Measurements from ENCODE around the gene PEX1. TPM values are rescaled to one million over a fixed set of nuclear protein-coding genes. Genes with fewer than 3 reads are reported as not detected.

The PEX1 gene
- total and polyA plus RNA-seq, 2 of the 13 experiments (the other 11 are each of a cell fraction or from before 2014, with no cell fraction given): 16.6 to 22.4 TPM

DNA sequence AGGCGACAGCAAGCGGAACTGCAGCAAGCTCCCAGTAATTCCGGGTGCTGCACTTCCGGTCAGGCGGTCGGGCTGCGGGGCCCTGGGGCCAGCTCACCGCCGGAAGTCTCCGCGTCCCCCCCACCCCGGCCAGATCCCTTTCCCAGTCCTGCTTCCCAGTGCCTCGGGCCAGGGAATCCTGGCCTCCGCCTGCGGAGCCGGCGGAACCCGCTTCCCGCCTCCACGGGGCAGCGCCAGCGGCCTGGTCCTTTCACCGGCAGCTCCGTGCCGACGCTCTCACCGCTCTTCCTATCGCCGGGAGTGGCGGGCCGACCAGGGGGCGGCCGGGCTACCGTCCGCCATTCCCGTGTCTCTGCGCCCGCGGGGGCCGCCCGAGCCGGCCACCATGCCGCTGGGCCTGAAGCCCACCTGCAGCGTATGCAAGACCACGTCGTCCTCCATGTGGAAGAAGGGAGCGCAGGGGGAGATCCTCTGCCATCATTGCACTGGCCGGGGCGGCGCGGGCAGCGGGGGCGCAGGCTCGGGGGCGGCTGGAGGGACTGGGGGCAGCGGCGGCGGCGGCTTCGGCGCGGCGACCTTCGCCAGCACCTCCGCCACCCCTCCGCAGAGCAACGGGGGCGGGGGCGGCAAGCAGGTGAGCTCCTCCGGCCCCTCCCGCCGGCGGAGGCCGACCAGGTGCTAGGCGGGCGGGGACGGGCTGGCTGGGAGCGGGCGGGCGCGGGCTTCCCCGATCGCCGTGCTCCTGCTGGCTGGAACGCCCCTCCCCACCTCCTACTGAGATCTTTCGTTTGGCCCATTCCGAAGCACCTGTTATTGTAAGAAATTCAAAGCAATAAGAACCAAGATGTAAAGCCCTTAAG, 80.7 kb downstream of the PEX1 start, which contains the start of gene GATAD1 (continued):
- TF ChIP-seq, protein P1, sequence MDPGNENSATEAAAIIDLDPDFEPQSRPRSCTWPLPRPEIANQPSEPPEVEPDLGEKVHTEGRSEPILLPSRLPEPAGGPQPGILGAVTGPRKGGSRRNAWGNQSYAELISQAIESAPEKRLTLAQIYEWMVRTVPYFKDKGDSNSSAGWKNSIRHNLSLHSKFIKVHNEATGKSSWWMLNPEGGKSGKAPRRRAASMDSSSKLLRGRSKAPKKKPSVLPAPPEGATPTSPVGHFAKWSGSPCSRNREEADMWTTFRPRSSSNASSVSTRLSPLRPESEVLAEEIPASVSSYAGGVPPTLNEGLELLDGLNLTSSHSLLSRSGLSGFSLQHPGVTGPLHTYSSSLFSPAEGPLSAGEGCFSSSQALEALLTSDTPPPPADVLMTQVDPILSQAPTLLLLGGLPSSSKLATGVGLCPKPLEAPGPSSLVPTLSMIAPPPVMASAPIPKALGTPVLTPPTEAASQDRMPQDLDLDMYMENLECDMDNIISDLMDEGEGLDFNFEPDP (CRISPR knock-in tag; conservative IDR thresholded peaks at IDR 0.05): no peak
- TF ChIP-seq SP5 (CRISPR knock-in tag; IDR thresholded peaks at IDR 0.05; ENCODE audit: borderline replicate concordance, low read depth) (no peak), ZNF460 (CRISPR knock-in tag; IDR thresholded peaks at IDR 0.05; ENCODE audit: borderline replicate concordance) (no peak), RBFOX2 (IDR thresholded peaks at IDR 0.05; ENCODE audit: low read depth, low read length) (peak; percentile 98), TAF1 (CRISPR knock-in tag; IDR thresholded peaks at IDR 0.05) (peak; percentile 88), ZNF383 (CRISPR knock-in tag; IDR thresholded peaks at IDR 0.05; ENCODE audit: borderline replicate concordance) (no peak), ZMYM2 (CRISPR knock-in tag; IDR thresholded peaks at IDR 0.05) (no peak), NR3C1 (CRISPR knock-in tag; IDR thresholded peaks at IDR 0.05) (no peak; the same call in 1 of the 2 replicates), HIVEP1 (CRISPR knock-in tag; IDR thresholded peaks at IDR 0.05) (0 out of 2 replicates have a peak, but pooled peaks have one; percentile 39), AGO1 (IDR thresholded peaks at IDR 0.05; ENCODE audit: low read depth, low read length, poor library complexity, severe bottlenecking) (no peak), ZNF326 (CRISPR knock-in tag; IDR thresholded peaks at IDR 0.05; ENCODE audit: borderline replicate concordance) (no peak), ZNF251 (CRISPR knock-in tag; IDR thresholded peaks at IDR 0.05) (no peak), ZNF652 (CRISPR knock-in tag; IDR thresholded peaks at IDR 0.05; ENCODE audit: borderline replicate concordance, low read depth) (no peak), TBP (CRISPR knock-in tag; IDR thresholded peaks at IDR 0.05) (no peak), ZNF282 (IDR thresholded peaks at IDR 0.05; ENCODE audit: partially characterized antibody) (no peak), ZNF354B (CRISPR knock-in tag; IDR thresholded peaks at IDR 0.05) (no peak), ZNF724P (CRISPR knock-in tag; IDR thresholded peaks at IDR 0.05; ENCODE audit: borderline replicate concordance) (no peak; the same call in 1 of the 2 replicates), CBX5 (CRISPR knock-in tag; IDR thresholded peaks at IDR 0.05; ENCODE audit: borderline replicate concordance) (no peak; the same call in 1 of the 2 replicates)
- TF ChIP-seq, protein P2, sequence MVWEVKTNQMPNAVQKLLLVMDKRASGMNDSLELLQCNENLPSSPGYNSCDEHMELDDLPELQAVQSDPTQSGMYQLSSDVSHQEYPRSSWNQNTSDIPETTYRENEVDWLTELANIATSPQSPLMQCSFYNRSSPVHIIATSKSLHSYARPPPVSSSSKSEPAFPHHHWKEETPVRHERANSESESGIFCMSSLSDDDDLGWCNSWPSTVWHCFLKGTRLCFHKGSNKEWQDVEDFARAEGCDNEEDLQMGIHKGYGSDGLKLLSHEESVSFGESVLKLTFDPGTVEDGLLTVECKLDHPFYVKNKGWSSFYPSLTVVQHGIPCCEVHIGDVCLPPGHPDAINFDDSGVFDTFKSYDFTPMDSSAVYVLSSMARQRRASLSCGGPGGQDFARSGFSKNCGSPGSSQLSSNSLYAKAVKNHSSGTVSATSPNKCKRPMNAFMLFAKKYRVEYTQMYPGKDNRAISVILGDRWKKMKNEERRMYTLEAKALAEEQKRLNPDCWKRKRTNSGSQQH (CRISPR knock-in tag; IDR thresholded peaks at IDR 0.05; ENCODE audit: low read depth): no peak
- TF ChIP-seq, protein P3, sequence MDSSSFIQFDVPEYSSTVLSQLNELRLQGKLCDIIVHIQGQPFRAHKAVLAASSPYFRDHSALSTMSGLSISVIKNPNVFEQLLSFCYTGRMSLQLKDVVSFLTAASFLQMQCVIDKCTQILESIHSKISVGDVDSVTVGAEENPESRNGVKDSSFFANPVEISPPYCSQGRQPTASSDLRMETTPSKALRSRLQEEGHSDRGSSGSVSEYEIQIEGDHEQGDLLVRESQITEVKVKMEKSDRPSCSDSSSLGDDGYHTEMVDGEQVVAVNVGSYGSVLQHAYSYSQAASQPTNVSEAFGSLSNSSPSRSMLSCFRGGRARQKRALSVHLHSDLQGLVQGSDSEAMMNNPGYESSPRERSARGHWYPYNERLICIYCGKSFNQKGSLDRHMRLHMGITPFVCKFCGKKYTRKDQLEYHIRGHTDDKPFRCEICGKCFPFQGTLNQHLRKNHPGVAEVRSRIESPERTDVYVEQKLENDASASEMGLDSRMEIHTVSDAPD (CRISPR knock-in tag; IDR thresholded peaks at IDR 0.05): no peak
- TF ChIP-seq, protein P4, sequence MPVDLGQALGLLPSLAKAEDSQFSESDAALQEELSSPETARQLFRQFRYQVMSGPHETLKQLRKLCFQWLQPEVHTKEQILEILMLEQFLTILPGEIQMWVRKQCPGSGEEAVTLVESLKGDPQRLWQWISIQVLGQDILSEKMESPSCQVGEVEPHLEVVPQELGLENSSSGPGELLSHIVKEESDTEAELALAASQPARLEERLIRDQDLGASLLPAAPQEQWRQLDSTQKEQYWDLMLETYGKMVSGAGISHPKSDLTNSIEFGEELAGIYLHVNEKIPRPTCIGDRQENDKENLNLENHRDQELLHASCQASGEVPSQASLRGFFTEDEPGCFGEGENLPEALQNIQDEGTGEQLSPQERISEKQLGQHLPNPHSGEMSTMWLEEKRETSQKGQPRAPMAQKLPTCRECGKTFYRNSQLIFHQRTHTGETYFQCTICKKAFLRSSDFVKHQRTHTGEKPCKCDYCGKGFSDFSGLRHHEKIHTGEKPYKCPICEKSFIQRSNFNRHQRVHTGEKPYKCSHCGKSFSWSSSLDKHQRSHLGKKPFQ (CRISPR knock-in tag; IDR thresholded peaks at IDR 0.05; ENCODE audit: insufficient replicate concordance): no peak
